ENCODE data around the gene VSIR.

VSIR gene

DNA sequence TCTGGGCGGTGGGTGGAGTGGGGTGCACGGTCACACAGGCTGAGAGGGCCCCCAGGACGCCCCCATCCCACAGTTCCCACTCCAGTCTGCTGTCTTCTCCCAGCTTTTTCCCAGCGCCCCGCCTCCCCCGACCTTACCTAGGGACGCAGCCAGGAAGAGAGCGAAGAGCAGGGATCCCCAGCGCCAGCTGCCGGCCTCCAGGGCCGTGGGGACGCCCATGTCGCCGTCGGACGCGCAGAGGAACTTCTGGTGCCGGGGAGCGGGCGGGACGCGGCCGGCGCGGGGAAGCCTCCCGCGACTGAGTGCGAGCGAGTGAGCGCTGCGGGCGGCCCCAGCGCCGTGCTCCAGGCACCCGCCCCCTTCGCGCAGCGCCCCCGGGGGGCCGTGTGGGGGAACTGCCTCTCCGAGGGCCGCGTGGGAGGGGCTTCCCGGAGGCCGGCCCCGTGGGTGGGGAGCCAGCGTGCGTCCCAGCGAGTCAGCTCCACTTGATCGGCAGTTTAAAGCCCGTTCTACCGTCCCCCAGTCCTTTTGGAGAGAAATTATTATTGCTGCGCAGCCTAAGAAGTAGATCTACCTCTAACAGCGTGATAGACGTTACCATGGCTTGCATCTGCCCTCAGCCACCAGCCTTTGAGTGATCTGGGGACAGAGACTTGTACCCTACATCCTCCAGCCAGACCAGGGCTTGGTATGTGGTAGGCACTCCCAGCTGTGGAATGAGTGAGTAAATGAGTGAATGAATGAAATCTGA lies at the start of gene VSIR:
TSS of gene VSIR (minus strand) at position 300 of the 751 bp plus-strand sequence. CDS start at position 219, 81 bp downstream.
- peak; percentile 66 for DNase-seq

- DNase-seq, result no peak
Observed at GRCh38 chr10:71821909-71822763, 48.8 kb upstream of the VSIR start.

- DNase-seq, result no peak
Observed at GRCh38 chr10:71820966-71821365, 47.6 kb upstream of the VSIR start.

- DNase-seq, result no peak
Observed at GRCh38 chr10:71819985-71820384, 46.7 kb upstream of the VSIR start.

GRCh38 chr10:71819441-71819861 lies 46.1 kb upstream of the VSIR start:
- DNase-seq, result no peak

DNA sequence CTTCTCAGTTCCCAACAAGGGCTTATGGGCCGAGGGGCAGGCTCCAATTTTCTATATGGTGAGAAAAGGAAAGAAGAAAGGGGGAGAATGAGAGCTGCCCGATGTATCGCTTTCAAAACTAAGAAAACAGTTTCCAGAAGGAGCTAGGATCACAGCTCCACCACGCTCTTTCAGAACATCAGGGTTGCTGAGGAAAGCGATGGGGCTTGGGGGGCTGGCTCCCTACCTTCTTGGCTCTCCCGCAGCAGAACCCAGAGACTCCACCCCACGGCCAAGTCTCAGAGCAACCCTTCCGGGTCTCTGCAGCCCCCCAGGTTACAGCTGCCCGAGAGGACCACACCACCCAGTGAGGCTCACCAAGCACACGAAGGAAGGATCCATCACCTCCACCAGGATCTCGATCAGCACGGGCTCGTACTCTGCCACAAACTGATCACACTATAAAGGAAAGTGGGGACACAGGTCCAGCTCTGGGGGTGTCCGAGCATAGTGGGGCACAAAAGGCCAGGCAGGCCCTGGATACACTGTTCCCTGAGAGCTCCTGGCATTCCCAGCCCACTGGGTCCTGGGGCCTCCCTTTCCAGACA lies 45.4 kb upstream of the VSIR start:
- DNase-seq, result no peak

DNA sequence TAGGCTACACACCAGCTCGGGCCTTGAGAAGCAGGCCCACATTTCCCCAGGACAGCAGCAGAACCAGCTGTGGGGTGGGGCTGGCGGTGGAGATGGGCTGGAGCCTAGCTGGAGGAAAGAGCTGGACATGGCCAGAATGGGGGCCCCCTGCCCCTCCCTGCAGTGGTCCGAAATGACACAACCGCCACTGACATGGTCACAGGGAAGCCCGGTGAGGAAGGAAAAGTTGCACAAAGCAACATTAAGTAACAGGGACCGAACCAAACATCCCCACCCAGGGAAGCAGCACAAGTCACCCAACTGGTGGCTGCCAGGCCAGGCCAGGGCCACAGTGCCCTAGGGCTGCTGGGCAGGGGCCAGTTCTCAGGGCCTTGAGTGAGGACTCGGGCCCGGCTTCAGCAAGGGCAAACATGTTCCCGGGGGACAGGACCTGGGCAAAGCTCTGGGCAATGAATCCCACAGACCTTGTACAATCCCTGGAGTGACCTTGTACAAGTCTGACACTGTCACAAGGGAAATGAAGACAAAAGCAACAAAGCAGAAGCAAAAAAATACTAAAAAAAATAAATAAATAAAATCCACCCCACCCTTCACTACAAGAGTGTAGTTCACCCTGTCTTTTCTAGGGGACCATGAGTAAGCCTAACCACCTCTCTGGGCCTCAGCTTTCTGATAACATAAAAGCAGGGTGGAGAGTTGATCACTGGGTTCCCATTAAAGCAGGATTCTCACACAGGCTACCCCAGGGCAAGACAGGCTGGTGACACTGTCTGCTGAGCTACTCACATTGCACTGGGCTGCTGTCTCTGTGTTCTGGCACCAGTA lies 44.7 kb upstream of the VSIR start:
- DNase-seq, result no peak

DNA sequence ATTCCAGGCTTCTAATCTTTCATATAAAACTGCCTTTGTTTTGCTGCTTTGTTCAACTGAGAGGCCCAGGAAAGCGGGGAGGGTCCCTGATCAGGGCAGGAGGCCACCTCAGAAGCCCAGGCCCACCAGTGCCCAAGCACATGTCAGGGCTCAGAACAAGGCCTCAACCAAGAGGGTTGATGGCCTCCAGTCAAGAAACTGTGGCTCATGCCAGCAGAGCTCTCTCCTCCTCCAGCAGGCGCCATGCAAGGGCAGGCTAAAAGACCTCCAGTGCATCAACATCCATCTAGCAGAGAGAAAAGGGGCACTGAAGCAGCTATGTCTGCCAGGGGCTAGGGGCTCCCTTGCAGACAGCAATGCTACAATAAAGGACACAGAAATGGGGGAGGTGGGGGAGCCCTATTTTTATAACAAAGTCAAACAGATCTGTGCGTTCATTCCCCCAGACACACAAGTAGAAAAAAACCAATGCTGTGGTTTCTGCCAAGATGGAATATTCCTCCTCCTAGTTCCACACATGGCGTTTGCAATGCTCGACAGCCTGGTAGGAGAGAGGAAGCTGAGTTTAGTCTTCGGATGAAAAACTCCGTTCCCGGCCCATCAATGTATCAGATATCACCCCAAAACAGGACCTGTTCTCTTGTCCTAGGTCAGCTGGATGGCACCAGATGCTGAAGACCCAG lies 43.8 kb upstream of the VSIR start:
- DNase-seq, result no peak

GRCh38 chr10:71816421-71816851 lies 43.1 kb upstream of the VSIR start:
- no peak for DNase-seq

GRCh38 chr10:71815515-71816130 lies 42.3 kb upstream of the VSIR start:
- no peak for DNase-seq

DNA sequence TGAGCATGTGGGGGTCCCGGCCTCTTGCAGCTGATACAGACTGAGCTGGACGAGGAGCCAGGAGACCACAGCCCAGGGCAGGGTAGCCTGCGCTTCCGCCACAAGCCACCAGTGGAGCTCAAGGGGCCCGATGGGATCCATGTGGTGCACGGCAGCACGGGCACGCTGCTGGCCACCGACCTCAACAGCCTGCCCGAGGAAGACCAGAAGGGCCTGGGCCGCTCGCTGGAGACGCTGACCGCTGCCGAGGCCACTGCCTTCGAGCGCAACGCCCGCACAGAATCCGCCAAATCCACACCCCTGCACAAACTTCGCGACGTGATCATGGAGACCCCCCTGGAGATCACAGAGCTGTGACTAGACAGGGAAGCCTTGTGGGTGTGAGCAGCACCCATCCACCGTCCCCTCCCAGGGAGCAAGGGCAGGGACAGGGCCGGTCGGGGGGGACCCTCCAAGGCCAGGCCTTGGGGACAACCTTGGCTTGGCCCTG lies 41.6 kb upstream of the VSIR start:
- DNase-seq, result no peak

DNA sequence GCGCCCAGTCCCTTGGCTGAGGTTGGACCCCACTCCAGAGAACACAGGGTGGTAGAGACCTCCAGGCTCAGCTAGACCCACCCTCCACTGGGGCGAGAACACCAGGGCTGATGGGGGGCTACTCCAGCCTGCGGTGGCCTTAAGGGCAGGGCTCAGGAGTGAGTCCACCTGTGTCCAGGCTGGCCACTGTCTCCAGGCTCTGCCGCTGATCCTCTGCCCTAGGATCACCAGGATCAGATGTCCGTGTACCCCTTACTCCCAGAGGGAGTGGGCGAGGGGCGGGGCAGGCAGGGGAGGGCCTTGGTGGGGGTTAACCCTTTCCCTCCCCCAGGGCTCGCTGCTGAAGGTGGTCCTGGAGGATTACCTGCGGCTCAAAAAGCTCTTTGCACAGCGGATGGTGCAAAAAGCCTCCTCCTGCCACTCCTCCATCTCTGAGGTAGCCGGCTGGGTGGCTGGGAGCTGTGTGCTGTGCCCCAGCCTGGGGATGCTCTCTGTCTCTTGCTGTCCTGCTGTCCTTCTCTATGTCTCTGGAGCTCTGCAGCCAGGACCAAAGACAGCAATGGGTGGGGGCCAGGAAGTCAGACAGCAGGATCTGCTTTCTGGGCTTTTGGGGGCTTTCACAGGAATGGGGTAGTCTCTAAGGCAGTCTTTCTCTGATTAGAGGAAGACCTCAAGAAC lies 39.7 kb upstream of the VSIR start:
- DNase-seq, result no peak

- no peak for DNase-seq
Observed at GRCh38 chr10:71812016-71812912, 38.9 kb upstream of the VSIR start.

DNA sequence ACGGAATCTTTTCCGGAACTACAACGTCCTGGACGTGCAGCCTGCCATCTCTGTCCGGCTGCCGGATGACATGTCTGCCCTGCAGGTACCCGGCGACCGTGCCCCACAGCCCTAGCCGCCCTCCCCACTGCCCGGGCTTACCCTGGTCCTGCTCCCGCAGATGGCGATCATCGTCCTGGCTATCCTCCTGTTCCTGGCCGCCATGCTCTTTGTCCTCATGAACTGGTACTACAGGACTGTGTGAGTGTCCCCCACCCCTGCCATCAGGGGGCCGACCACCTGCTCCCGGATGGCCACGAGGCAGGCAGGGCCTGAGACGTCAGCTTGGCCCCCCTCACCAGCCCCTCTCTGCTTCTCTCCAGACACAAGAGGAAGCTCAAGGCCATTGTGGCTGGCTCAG lies 38.0 kb upstream of the VSIR start:
- no peak for DNase-seq

GRCh38 chr10:71810048-71810750 lies 36.9 kb upstream of the VSIR start:
- no peak for DNase-seq

- DNase-seq, result no peak
Observed at GRCh38 chr10:71809628-71810027, 36.3 kb upstream of the VSIR start.

DNA sequence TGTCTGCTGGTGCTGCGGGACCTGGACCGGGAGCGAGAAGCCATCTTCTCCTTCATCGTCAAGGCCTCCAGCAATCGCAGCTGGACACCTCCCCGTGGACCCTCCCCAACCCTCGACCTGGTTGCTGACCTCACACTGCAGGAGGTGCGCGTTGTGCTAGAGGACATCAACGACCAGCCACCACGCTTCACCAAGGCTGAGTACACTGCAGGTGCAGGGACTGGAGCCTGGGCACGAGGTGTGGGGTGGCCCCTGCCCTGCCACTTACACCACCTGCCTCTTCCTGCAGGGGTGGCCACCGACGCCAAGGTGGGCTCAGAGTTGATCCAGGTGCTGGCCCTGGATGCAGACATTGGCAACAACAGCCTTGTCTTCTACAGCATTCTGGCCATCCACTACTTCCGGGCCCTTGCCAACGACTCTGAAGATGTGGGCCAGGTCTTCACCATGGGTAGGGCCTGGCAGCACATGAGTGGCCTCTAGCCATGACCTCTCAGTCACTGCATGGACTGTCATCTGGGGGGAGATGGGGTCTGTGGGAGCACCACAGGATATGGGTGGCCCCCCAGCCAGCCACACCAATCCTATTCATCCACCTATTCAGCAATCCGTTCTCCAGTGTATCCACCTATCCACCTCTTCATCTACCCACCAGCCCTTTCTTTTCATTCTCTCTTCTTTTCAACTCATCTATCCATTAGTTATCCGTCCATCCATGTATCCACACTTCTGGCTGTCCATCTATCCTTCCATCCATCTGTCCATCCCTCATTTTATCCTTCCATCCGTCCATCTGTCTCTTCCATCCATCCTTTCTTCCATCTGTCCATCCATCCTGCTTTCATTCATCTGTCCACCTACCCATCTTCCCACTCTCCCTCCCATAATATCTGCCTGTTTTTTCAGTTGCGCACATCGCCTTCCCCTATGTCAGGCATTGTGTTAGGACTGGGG lies 34.5 kb upstream of the VSIR start:
- DNase-seq, result no peak

Measured in NCI-H510A treated with DMSO at 0.1 percent for 48 hours (cell line).